ENCODE results near the gene SLC25A6.
"Not testable (repeated sequence)": the region's sequence is repeated elsewhere in the genome, so short reads cannot be mapped to it uniquely, and the experiment has no call there.

SLC25A6 gene

GRCh38 chrX:1351981-1352714 lies 39.8 kb downstream of the SLC25A6 start:
- no peak for DNase-seq

- not testable (repeated sequence) for DNase-seq
Measured at GRCh38 chrX:1349606-1350005, 42.3 kb downstream of the SLC25A6 start.

DNA sequence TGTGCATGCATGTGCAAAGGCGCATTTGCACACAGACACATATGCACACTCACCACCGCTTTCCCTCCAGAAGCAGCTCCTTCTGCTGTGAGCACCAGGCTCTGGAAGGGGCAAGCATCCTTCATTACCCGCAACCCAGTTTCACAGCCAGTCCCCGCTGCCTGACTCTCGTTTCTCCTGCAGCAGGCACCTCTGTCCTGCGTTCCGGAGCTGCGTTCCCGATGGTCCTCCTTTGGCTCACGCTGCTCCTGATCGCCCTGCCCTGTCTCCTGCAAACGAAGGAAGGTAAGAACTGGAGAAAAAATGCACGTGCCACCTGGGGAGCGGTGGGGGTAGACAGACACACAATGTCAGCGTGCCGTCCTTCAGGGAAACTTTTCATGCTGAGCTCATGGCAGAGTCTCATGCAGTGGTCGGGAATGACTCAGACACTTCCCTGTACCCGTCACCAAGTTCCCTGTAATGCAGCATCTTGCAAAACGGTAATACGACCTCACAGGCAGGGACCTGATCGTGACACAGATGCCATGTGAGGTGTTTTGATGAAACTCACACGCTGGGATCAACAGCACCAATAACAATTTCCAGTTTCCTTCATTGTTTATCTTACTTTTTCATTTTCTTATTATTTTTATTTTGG lies 50.2 kb downstream of the SLC25A6 start:
- DNase-seq, result no peak

- DNase-seq, result no peak
Measured at GRCh38 chrX:1336948-1337779, 54.7 kb downstream of the SLC25A6 start.

GRCh38 chrX:1336331-1336943 lies 55.5 kb downstream of the SLC25A6 start, which contains the start of gene IL3RA:
Gene IL3RA, plus strand, starts transcription at chrX:1336785. Its CDS starts 4,981 bp downstream, at chrX:1341766.
- no peak for DNase-seq

All from activated CD4-positive, alpha-beta T cell treated with anti-CD3 and anti-CD28 coated beads for 1 hour (primary cell).